ENCODE measurements around the gene KIF5C. TPM values are rescaled to one million over a fixed set of nuclear protein-coding genes. Genes with fewer than 3 reads are reported as not detected.

KIF5C gene
- total RNA-seq, 1 experiment from 2014 or later = 0.21 TPM

DNA sequence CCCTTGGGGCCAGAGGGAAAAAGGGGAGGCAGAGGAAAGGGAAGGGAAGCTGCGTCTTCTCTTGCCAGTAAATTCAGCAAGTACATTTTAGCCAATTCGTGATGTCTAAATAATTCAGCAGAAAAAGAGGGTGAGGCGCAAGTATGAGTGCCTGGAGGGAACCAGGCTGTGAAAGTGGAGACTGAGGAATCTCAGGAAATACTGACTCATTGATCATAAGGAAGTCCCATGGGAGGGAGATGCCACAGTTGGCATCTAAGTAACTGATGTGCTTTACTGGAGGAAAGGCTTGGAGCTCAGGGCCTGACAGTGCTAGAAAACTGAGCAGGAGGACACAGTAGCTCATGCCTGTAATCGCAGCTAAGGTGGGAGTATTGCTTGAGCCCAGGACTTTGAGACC, 31.1 kb downstream of the KIF5C start:
- intact Hi-C loops (cut with micrococcal nuclease) = no loop called here
- TF ChIP-seq, protein P1, sequence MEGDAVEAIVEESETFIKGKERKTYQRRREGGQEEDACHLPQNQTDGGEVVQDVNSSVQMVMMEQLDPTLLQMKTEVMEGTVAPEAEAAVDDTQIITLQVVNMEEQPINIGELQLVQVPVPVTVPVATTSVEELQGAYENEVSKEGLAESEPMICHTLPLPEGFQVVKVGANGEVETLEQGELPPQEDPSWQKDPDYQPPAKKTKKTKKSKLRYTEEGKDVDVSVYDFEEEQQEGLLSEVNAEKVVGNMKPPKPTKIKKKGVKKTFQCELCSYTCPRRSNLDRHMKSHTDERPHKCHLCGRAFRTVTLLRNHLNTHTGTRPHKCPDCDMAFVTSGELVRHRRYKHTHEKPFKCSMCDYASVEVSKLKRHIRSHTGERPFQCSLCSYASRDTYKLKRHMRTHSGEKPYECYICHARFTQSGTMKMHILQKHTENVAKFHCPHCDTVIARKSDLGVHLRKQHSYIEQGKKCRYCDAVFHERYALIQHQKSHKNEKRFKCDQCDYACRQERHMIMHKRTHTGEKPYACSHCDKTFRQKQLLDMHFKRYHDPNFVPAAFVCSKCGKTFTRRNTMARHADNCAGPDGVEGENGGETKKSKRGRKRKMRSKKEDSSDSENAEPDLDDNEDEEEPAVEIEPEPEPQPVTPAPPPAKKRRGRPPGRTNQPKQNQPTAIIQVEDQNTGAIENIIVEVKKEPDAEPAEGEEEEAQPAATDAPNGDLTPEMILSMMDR (IDR thresholded peaks at IDR 0.05; ENCODE audit: unreplicated experiment) = no peak
- Mint-ChIP-seq H3K4me1 (ENCODE audit: insufficient read depth, unreplicated experiment) (no peaks in the 10 kb centered on the region), H3K4me3 (ENCODE audit: unreplicated experiment) (no peak overlapping the region), H3K36me3 (ENCODE audit: insufficient read depth, unreplicated experiment) (no peaks in the 10 kb centered on the region), H3K9me3 (ENCODE audit: unreplicated experiment) (no peaks in the 10 kb centered on the region), H3K27me3 (ENCODE audit: insufficient read depth, unreplicated experiment) (peaks cover 11% of the 10 kb centered on the region), H3K27ac (ENCODE audit: low read depth, unreplicated experiment) (no peak overlapping the region)
- CTCF ChIA-PET = interaction anchor here (0.6 to 1.3 kb wide), 3 partner anchors 84 to 769 kb away, joined by 3 to 6 read pairs (median 3); no protein-coding TSS in a partner anchor
- peak; percentile 32 for DNase-seq (ENCODE audit: unreplicated experiment)
- POLR2A ChIA-PET = no interaction called here
- BruUV-seq (replicated peaks) = no TSS peak

DNA sequence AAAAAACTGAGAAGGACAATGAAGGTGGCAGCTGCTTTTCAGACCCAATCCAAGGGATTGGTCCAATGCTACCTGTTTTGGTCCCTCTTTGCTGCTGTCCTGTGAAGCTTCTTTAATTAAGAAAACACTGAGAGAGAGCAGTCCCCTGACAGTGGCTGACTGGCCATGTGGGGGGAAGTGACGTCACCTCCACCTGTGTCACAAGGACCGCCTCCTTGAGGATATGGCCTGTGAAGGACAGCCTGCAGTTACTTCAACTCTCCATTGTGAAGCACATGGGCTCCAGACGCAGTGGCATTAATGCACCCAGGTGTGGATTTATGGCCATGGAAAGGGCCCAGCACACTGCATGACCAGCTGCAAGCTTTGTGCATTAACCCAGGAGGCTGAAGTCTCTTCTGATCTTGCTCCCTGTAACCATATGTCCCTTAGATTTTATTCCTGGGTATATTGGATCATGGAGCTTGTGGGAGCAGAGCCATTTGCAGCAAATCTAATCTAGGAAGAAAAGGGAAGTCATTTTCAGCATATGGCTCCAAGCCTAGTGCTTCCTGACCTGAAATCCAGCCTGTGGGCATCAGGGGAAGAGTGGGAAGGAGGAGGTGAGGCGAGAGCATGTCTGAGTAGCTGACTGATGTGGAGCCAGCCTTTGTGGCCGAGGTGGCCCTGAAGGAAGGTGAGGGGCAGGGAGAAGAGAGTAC, 32.2 kb downstream of the KIF5C start:
- no peak overlapping the region for H3K27ac Mint-ChIP-seq (ENCODE audit: low read depth, unreplicated experiment)
- no peaks in the 10 kb centered on the region for H3K36me3 Mint-ChIP-seq (ENCODE audit: insufficient read depth, unreplicated experiment)
- H3K4me1 Mint-ChIP-seq (ENCODE audit: insufficient read depth, unreplicated experiment) = no peaks in the 10 kb centered on the region
- peaks cover 18% of the 10 kb centered on the region for H3K27me3 Mint-ChIP-seq (ENCODE audit: insufficient read depth, unreplicated experiment)
- H3K9me3 Mint-ChIP-seq (ENCODE audit: unreplicated experiment) = no peaks in the 10 kb centered on the region
- ChIA-PET POLR2A (no interaction called here), CTCF (interaction anchor here (0.6 to 1.3 kb wide), 3 partner anchors 34 to 170 kb away, joined by 3 to 6 read pairs (median 5); no protein-coding TSS in a partner anchor)
- TF ChIP-seq, protein P1 (IDR thresholded peaks at IDR 0.05; ENCODE audit: unreplicated experiment) = no peak
- DNase-seq (ENCODE audit: unreplicated experiment) = no peak
- no TSS peak for BruUV-seq (replicated peaks)
- intact Hi-C loops (cut with micrococcal nuclease) = no loop called here
- no peak overlapping the region for H3K4me3 Mint-ChIP-seq (ENCODE audit: unreplicated experiment)

DNA sequence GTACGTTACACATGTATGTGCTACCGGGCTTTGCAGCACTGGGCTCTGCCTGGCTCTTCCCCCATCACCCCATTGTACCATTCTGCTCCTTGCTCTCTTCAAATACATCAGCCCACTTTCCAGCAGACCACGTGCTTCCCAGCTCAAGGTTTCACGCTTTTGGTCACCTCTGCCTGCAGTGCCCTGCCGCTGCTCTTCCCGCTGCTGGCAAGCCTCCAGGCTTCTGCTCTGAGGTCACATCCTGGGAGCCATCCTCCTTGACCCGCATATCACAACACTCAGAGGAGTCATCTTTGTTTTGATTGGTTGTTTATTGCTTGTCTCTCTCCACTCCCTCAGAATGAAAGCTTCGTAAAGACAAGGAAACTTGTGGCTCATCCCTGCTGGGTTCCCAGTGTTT, 34.1 kb downstream of the KIF5C start:
- intact Hi-C loops (cut with micrococcal nuclease) = no loop called here
- H3K4me3 Mint-ChIP-seq (ENCODE audit: unreplicated experiment) = no peak overlapping the region
- no peaks in the 10 kb centered on the region for H3K9me3 Mint-ChIP-seq (ENCODE audit: unreplicated experiment)
- BruUV-seq (replicated peaks) = no TSS peak
- H3K27ac Mint-ChIP-seq (ENCODE audit: low read depth, unreplicated experiment) = no peak overlapping the region
- H3K36me3 Mint-ChIP-seq (ENCODE audit: insufficient read depth, unreplicated experiment) = no peaks in the 10 kb centered on the region
- ChIA-PET CTCF (no interaction called here), POLR2A (interaction anchor here (1.1 kb wide), 1 partner anchor 27 kb away, joined by 3 read pairs; no protein-coding TSS in a partner anchor)
- no peaks in the 10 kb centered on the region for H3K4me1 Mint-ChIP-seq (ENCODE audit: insufficient read depth, unreplicated experiment)
- H3K27me3 Mint-ChIP-seq (ENCODE audit: insufficient read depth, unreplicated experiment) = peaks cover 18% of the 10 kb centered on the region
- TF ChIP-seq, protein P1 (IDR thresholded peaks at IDR 0.05; ENCODE audit: unreplicated experiment) = no peak
- peak; percentile 22 for DNase-seq (ENCODE audit: unreplicated experiment)

DNA sequence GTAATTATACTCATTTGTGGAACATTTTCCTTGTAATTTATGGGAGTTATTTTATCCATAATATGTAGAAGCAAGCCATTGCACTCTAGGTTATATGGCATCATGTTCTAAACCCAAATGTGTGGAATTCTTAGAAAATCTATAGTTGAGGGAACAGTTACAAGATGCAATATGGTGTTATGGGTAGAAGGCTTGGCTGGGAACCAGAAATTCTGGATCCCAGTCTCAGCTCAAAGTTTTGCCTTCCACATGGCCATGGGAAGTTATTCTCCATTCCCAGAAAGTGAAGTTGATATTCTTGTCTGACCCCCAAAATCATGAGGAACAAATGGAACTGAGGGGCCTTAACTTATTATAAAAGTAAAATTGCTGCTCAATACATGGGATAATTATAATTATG, 38.0 kb downstream of the KIF5C start:
- POLR2A ChIA-PET = interaction anchor here (1.1 kb wide), 1 partner anchor 8 kb away, joined by 3 read pairs; no protein-coding TSS in a partner anchor
- no peak for DNase-seq (ENCODE audit: unreplicated experiment)
- CTCF ChIA-PET = interaction anchor here (0.7 kb wide), 1 partner anchor 22 kb away, joined by 3 read pairs; no protein-coding TSS in a partner anchor
- H3K4me1 Mint-ChIP-seq (ENCODE audit: insufficient read depth, unreplicated experiment) = no peaks in the 10 kb centered on the region
- peaks cover 18% of the 10 kb centered on the region for H3K27me3 Mint-ChIP-seq (ENCODE audit: insufficient read depth, unreplicated experiment)
- no TSS peak for BruUV-seq (replicated peaks)
- no peaks in the 10 kb centered on the region for H3K36me3 Mint-ChIP-seq (ENCODE audit: insufficient read depth, unreplicated experiment)
- H3K27ac Mint-ChIP-seq (ENCODE audit: low read depth, unreplicated experiment) = no peak overlapping the region
- TF ChIP-seq, protein P1 (IDR thresholded peaks at IDR 0.05; ENCODE audit: unreplicated experiment) = no peak
- H3K4me3 Mint-ChIP-seq (ENCODE audit: unreplicated experiment) = no peak overlapping the region
- peaks cover under 1% of the 10 kb centered on the region for H3K9me3 Mint-ChIP-seq (ENCODE audit: unreplicated experiment)
- intact Hi-C loops (cut with micrococcal nuclease) = no loop called here

All from MCF 10A (cell line).